ENCODE data around the gene ZNF836.
A peak's percentile ranks its signal among the peaks of the same experiment; 100 is the strongest.
"Not testable (repeated sequence)": the region's sequence is repeated elsewhere in the genome, so short reads cannot be mapped to it uniquely, and the experiment has no call there.

ZNF836 gene

DNA sequence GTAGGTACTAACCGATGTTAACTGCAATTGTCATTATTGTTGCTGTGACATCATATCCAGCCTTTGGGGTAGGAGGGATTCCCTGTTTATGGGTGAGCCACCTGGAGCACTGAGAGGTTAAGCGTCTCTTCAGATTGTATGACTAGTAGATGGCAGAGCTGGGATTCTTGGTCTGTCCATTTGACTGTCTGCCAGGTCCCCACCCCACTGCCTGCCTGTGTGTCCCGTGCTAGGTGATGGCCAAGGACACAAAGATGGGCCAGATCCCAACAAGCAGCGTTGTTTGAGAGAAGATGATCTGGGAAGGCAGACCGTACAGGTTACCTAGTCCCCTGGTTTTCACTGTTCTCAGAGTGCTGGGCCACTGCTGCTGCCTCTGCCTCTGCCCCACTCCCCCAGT lies 35.1 kb upstream of the ZNF836 start:
- Histone ChIP-seq H3K4me3 (no peak overlapping the region), H3K4me2 (no peak overlapping the region), H3K27me3 (no peaks in the 10 kb centered on the region), H3K4me1 (no peaks in the 10 kb centered on the region), H3K9me3 (replicated peaks in 1 of 11) (no peaks in the 10 kb centered on the region), H3K36me3 (peaks cover 100% of the 10 kb centered on the region in 11 experiments), H3K27ac (no peak overlapping the region), H4K20me1 (peaks cover 95 to 100% (median 100%) of the 10 kb centered on the region in 11 experiments), H3K9ac (no peak overlapping the region)
- TF ChIP-seq Cebpa-rat (IDR thresholded peaks at IDR 0.05): no peak

DNA sequence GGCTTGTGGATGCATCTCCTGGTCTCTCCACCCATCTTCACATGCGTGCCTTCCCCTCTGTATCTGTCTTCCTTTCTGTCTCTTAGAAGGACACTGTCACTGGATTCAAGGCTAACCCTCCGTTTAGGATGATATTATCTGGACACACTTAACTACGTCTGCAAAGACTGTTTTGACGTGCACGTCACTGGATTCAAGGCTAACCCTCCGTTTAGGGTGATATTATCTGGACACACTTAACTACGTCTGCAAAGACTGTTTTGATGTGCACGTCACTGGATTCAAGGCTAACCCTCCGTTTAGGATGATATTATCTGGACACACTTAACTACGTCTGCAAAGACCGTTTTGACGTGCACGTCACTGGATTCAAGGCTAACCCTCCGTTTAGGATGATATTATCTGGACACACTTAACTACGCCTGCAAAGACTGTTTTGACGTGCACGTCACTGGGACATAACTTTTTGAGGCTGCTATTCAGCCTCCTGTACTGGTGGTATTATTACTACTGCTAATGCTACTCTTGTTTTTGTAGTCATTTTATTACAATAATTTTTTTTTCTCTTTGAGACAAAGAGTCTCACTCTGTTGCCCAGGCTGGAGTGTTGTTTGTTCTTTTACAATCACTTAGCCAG lies 29.5 kb upstream of the ZNF836 start:
- Histone ChIP-seq H3K4me2 (peak overlapping the region in 1 of 11 experiments; percentile 30; a peak in 2 of 22 replicates), H3K9ac (peak overlapping the region in 3 of 11 experiments; percentile 2 to 62 (median 40); a peak in 3 of 22 replicates), H4K20me1 (peaks cover 100% of the 10 kb centered on the region in 11 experiments), H3K27ac (peak overlapping the region in 4 of 11 experiments; percentile 33 to 61 (median 52); a peak in 8 of 22 replicates), H3K4me1 (peaks cover 0 to 26% (median 11%) of the 10 kb centered on the region in 10 experiments; a peak in 14 of 20 replicates), H3K36me3 (peaks cover 92 to 100% (median 97%) of the 10 kb centered on the region in 11 experiments)
- H3K27me3 ChIP-seq; H3K9me3 ChIP-seq (replicated peaks in 1 of 11); H3K4me3 ChIP-seq: not testable (repeated sequence)

DNA sequence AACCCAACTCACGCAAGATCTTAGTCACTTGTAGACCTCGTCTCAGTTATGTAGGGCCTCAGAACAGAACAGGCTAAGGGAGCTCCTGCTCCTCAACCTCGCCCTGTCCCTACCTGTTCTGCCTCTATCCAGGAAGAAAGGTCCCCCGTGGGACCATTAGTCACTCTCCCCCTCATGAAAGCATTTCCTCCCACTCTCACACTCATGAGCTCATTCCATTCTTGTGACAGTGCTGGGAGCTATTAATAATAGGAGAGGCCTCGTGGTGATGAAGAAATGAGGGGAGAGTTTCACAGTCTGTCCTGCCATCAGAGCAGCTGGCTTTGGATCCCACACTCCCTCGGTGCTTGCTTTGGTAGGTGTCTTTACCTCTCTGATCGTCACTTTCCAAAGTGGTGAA lies 28.6 kb upstream of the ZNF836 start:
- TF ChIP-seq Cebpa-rat (IDR thresholded peaks at IDR 0.05): no peak
- Histone ChIP-seq H3K9me3 (replicated peaks in 1 of 11) (no peaks in the 10 kb centered on the region), H3K27ac (peak overlapping the region in 6 of 11 experiments; percentile 1 to 61 (median 39); a peak in 9 of 22 replicates), H3K4me2 (peak overlapping the region in 7 of 11 experiments; percentile 2 to 54 (median 37); a peak in 13 of 22 replicates), H3K27me3 (no peaks in the 10 kb centered on the region), H3K4me1 (peaks cover 0 to 26% (median 11%) of the 10 kb centered on the region in 10 experiments; a peak in 14 of 20 replicates), H3K36me3 (peaks cover 92 to 100% (median 97%) of the 10 kb centered on the region in 11 experiments), H3K9ac (peak overlapping the region in 4 of 11 experiments; percentile 28 to 62 (median 34); a peak in 9 of 22 replicates), H3K4me3 (no peak overlapping the region), H4K20me1 (peaks cover 100% of the 10 kb centered on the region in 11 experiments)

DNA sequence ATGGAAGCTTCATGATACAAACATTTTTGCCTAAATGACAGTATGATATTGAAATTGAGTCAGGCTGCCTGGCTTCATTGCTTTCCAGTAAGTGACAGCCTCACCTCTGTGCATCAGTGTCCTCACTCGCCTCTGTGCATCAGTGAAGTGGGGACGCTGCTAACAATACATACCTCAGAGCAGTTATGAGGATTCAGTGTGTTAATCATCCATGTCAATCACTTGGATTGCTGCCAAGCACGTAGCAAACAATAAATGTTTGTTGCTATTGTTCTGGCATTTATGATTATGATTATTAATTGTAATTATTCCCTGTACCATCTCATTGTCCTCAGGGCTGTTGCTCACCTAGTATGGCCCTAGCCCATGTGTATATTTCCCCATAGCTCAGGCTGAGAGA lies 27.3 kb upstream of the ZNF836 start:
- H3K27me3 ChIP-seq: no peaks in the 10 kb centered on the region
- H3K4me2 ChIP-seq: no peak overlapping the region
- no peak overlapping the region for H3K9ac ChIP-seq
- no peak overlapping the region for H3K27ac ChIP-seq
- TF ChIP-seq Cebpa-rat (IDR thresholded peaks at IDR 0.05): no peak
- no peak overlapping the region for H3K4me3 ChIP-seq
- peaks cover 2 to 26% (median 11%) of the 10 kb centered on the region in 10 experiments; a peak in 15 of 20 replicates for H3K4me1 ChIP-seq
- H3K36me3 ChIP-seq: peaks cover 92 to 100% (median 97%) of the 10 kb centered on the region in 11 experiments
- peaks cover 100% of the 10 kb centered on the region in 11 experiments for H4K20me1 ChIP-seq
- H3K9me3 ChIP-seq (replicated peaks in 1 of 11): peaks cover 0 to 5% (median 0%) of the 10 kb centered on the region in 11 experiments; a peak in 3 of 22 replicates

DNA sequence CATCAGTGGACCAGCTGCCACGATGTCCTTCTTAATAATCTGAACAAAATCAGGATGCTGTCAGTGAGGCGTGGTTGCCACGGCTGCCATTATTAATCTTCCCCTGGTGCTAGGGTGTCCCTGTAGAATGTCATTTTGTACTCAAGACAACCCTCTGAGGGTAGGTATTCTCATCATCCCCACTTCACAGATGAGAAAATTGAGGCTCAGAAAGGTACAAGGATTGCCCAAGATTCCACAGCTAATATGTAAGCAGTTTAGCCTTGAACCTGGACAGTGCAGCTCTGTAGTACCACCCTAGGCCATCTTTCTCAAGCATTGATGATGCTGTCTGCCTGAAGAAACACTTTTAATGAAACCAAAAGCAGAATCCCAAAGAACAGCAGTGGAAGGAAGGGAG lies 26.5 kb upstream of the ZNF836 start:
- Histone ChIP-seq H3K36me3 (peaks cover 92 to 100% (median 97%) of the 10 kb centered on the region in 11 experiments), H3K4me1 (peaks cover 8 to 31% (median 13%) of the 10 kb centered on the region in 10 experiments; a peak in 17 of 20 replicates), H3K27me3 (no peaks in the 10 kb centered on the region), H3K27ac (no peak overlapping the region), H3K9me3 (replicated peaks in 1 of 11) (peaks cover 0 to 9% (median 0%) of the 10 kb centered on the region in 11 experiments; a peak in 3 of 22 replicates), H3K4me3 (no peak overlapping the region), H4K20me1 (peaks cover 100% of the 10 kb centered on the region in 11 experiments), H3K4me2 (no peak overlapping the region), H3K9ac (no peak overlapping the region)
- no peak for TF ChIP-seq Cebpa-rat (IDR thresholded peaks at IDR 0.05)

DNA sequence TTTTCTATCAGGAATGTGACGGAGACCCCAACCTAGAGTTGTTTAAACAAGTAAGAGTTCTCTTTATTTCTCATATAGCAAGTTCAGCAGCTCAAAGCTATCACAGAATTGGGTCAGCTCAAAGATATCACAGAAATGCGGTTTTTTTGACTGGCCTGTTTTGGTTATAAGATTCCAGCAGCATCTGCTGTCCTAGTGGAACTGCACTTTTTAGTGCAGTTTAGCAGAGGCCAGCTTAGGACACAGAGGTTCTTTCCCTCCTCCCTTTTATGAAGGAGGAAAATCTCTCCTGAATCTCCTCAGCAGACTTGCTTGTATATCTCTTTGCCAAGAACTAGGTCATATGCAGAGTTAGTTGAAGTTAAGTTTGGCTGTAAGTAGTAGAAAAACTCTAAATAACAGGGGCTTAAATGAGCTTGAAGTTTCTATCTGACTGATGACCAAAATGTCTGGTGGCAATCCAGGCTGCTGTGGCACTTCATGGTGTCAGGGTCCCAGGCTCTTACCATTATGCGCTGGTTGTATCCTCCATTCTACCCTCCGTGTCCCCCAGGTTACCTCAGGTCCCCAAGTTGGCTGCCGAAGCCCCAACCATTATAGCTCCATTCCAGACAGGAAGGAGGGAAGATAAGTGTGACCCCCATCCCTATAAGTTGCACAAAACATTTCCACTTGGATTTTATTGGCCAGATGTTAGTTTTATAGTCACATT lies 25.0 kb upstream of the ZNF836 start:
- TF ChIP-seq Cebpa-rat (IDR thresholded peaks at IDR 0.05): no peak
- H3K9me3 ChIP-seq (replicated peaks in 1 of 11): peaks cover 0 to 14% (median 0%) of the 10 kb centered on the region in 11 experiments; a peak in 3 of 22 replicates
- H3K4me2 ChIP-seq: no peak overlapping the region
- peaks cover 85 to 100% (median 94%) of the 10 kb centered on the region in 11 experiments for H3K36me3 ChIP-seq
- H3K27ac ChIP-seq: no peak overlapping the region
- H3K9ac ChIP-seq: no peak overlapping the region
- H4K20me1 ChIP-seq: peaks cover 99 to 100% (median 100%) of the 10 kb centered on the region in 11 experiments
- no peaks in the 10 kb centered on the region for H3K27me3 ChIP-seq
- H3K4me1 ChIP-seq: peaks cover 24 to 46% (median 28%) of the 10 kb centered on the region in 10 experiments
- no peak overlapping the region for H3K4me3 ChIP-seq

DNA sequence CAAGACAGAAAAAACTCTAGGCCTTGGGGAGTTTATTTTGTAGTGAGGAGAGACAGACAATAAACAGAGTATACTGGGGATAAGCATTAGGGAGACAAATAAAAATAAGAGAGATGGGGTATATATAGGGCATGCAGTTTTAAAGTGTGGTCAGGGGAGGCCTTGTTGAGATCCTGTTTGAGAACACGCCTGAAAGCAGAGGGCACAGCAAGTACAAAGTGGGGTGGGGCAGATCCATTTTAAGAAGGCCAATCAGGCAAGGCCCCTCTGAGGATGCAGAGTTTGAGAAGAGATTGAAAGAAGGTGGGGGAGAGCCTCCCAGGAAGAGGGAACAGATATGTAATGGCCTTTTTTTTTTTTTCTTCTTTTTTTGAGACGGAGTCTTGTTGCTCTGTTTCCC lies 20.5 kb upstream of the ZNF836 start:
- H4K20me1 ChIP-seq: peaks cover 56 to 66% (median 62%) of the 10 kb centered on the region in 11 experiments; a peak in 21 of 22 replicates

DNA sequence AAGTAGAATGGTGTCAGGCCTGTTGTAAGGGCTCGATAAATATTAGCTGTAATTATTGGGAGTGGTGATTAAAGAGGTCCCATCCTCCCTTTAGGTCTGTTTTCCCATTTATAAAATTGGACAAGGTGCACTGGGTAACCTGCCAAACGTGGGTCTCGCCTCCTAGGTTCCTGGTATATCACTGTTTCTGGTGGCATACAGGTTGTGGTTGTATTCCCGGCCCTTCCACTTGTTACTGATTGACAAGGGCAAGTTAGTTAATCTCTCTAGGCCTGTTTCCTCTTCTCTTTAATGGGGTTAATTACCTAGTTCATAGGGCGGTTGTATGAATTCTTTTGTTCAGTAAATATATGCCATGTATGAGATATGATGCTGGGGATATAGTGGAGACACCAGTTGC lies 20.0 kb upstream of the ZNF836 start:
- peak overlapping the region; percentile 80 to 96 (median 90) for H3K4me3 ChIP-seq
- H3K27ac ChIP-seq: peak overlapping the region; percentile 96 to 100 (median 98)
- H3K27me3 ChIP-seq: no peaks in the 10 kb centered on the region
- H3K4me1 ChIP-seq: peaks cover 37 to 51% (median 41%) of the 10 kb centered on the region in 10 experiments
- H4K20me1 ChIP-seq: peaks cover 51 to 60% (median 56%) of the 10 kb centered on the region in 11 experiments; a peak in 21 of 22 replicates
- peak overlapping the region; percentile 94 to 100 (median 98) for H3K4me2 ChIP-seq
- H3K36me3 ChIP-seq: peaks cover 43 to 55% (median 47%) of the 10 kb centered on the region in 11 experiments
- H3K9ac ChIP-seq: peak overlapping the region; percentile 96 to 100 (median 98)
- no peak for TF ChIP-seq Cebpa-rat (IDR thresholded peaks at IDR 0.05)
- peaks cover 0 to 14% (median 0%) of the 10 kb centered on the region in 11 experiments; a peak in 3 of 22 replicates for H3K9me3 ChIP-seq (replicated peaks in 1 of 11)

More for the DNA sequence above, 20.5 kb upstream of the ZNF836 start:
- peaks cover 48 to 61% (median 53%) of the 10 kb centered on the region in 11 experiments for H3K36me3 ChIP-seq
- peaks cover 0 to 14% (median 0%) of the 10 kb centered on the region in 11 experiments; a peak in 3 of 22 replicates for H3K9me3 ChIP-seq (replicated peaks in 1 of 11)
- peak overlapping the region in 9 of 11 experiments; percentile 97 to 100 (median 98); a peak in 11 of 22 replicates for H3K27ac ChIP-seq
- H3K4me3 ChIP-seq: peak overlapping the region; percentile 80 to 96 (median 90); a peak in 18 of 20 replicates
- no peak for TF ChIP-seq Cebpa-rat (IDR thresholded peaks at IDR 0.05)
- peaks cover 37 to 51% (median 41%) of the 10 kb centered on the region in 10 experiments for H3K4me1 ChIP-seq
- H3K4me2 ChIP-seq: peak overlapping the region; percentile 94 to 100 (median 98)
- H3K27me3 ChIP-seq: no peaks in the 10 kb centered on the region
- peak overlapping the region; percentile 96 to 100 (median 98); a peak in 21 of 22 replicates for H3K9ac ChIP-seq
